ENCODE measurements around the gene TLK1.

Gene TLK1

GRCh38 chr2:170950221-170950761 is 210.4 kb downstream of the TLK1 start:
- FAIRE-seq = no peak

- FAIRE-seq = no peak
Measured at GRCh38 chr2:170949415-170949814, 211.3 kb downstream of the TLK1 start.

GRCh38 chr2:170944545-170944944 is 216.1 kb downstream of the TLK1 start:
- no peak for FAIRE-seq

GRCh38 chr2:170943596-170943995 is 217.1 kb downstream of the TLK1 start:
- no peak for FAIRE-seq

- FAIRE-seq = no peak
Measured at GRCh38 chr2:170943041-170943440, 217.7 kb downstream of the TLK1 start.

- no peak for FAIRE-seq
Measured at GRCh38 chr2:170942615-170943014, 218.1 kb downstream of the TLK1 start.
